Measurements from ENCODE around the gene HCN2.
A peak's percentile ranks its signal among the peaks of the same experiment; 100 is the strongest.

Gene HCN2

GRCh38 chr19:560121-560520, 29.6 kb upstream of the HCN2 start:
- TF ChIP-seq CTCF (IDR thresholded peaks at IDR 0.05; ENCODE audit: insufficient read depth, low read depth, low read length, missing control alignments): no peak
- DNase-seq (ENCODE audit: low read depth): no peak
- no peak overlapping the region for H3K4me3 ChIP-seq (ENCODE audit: low read length)

GRCh38 chr19:566403-566802, 23.3 kb upstream of the HCN2 start:
- TF ChIP-seq CTCF (IDR thresholded peaks at IDR 0.05; ENCODE audit: insufficient read depth, low read depth, low read length, missing control alignments): no peak
- no peak overlapping the region for H3K4me3 ChIP-seq (ENCODE audit: low read length)
- DNase-seq (ENCODE audit: low read depth): no peak

- no peak overlapping the region for H3K4me3 ChIP-seq (ENCODE audit: low read length)
- DNase-seq (ENCODE audit: low read depth): no peak
- TF ChIP-seq CTCF (IDR thresholded peaks at IDR 0.05; ENCODE audit: insufficient read depth, low read depth, low read length, missing control alignments): no peak
Observed at GRCh38 chr19:566844-567243, 22.8 kb upstream of the HCN2 start.

GRCh38 chr19:567296-567900, 22.3 kb upstream of the HCN2 start:
- DNase-seq (ENCODE audit: low read depth): no peak
- no peak for TF ChIP-seq CTCF (IDR thresholded peaks at IDR 0.05; ENCODE audit: insufficient read depth, low read depth, low read length, missing control alignments)
- H3K4me3 ChIP-seq (ENCODE audit: low read length): no peak overlapping the region

- no peak for TF ChIP-seq CTCF (IDR thresholded peaks at IDR 0.05; ENCODE audit: insufficient read depth, low read depth, low read length, missing control alignments)
- no peak for DNase-seq (ENCODE audit: low read depth)
- H3K4me3 ChIP-seq (ENCODE audit: low read length): no peak overlapping the region
Observed at GRCh38 chr19:570251-570686, 19.4 kb upstream of the HCN2 start.

- peak overlapping the region; percentile 51 for H3K4me3 ChIP-seq (ENCODE audit: low read length)
- peak; percentile 55 for DNase-seq (ENCODE audit: low read depth)
- TF ChIP-seq CTCF (IDR thresholded peaks at IDR 0.05; ENCODE audit: insufficient read depth, low read depth, low read length, missing control alignments): no peak
Observed at GRCh38 chr19:570937-571565, 18.6 kb upstream of the HCN2 start.

- peak overlapping the region; percentile 51 for H3K4me3 ChIP-seq (ENCODE audit: low read length)
- peak; percentile 46 for DNase-seq (ENCODE audit: low read depth)
- TF ChIP-seq CTCF (IDR thresholded peaks at IDR 0.05; ENCODE audit: insufficient read depth, low read depth, low read length, missing control alignments): no peak
Observed at GRCh38 chr19:571566-571974, 18.1 kb upstream of the HCN2 start.
